ENCODE results near the gene TEKT2. TPM values are rescaled to one million over a fixed set of nuclear protein-coding genes. Genes with fewer than 3 reads are reported as not detected.

Gene TEKT2
- total RNA-seq, 1 donor from 2014 or later, result 3.2 TPM

DNA sequence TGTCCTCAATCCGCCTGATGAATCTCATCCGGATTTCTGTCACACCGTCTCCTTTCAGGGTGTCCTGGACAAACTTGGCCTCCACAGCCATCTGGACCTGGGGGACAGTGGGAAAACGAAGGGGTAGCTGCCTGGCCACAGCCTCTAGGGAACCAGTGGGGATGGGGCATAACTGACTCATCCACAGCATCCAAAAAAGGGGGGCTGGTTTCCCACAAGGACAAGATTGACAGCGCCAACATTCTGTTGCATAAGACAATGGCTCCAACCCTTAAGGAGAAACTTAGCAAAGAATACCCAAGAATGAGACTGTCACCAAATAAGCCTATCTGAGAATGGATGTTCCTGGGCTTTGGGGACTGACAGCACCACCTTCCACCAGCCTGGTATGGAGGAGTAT is 53.3 kb downstream of the TEKT2 start:
- H3K9me3 Mint-ChIP-seq, result no peaks in the 10 kb centered on the region
- peaks cover 9% of the 10 kb centered on the region for H3K36me3 Mint-ChIP-seq
- H3K4me3 Mint-ChIP-seq, result no peak overlapping the region
- no peak for TF ChIP-seq CTCF (IDR thresholded peaks at IDR 0.05; ENCODE audit: unreplicated experiment)
- DNase-seq (ENCODE audit: low spot score in 2 of 2, unreplicated experiment in 2 of 2), result no peak
- no peak overlapping the region for H3K27ac Mint-ChIP-seq
- no peaks in the 10 kb centered on the region for H3K27me3 Mint-ChIP-seq (ENCODE audit: low read depth)
- H3K4me1 Mint-ChIP-seq, result peaks cover 15% of the 10 kb centered on the region

GRCh38 chr1:36137776-36138175 is 53.9 kb downstream of the TEKT2 start:
- no peak overlapping the region for H3K27ac Mint-ChIP-seq

More at GRCh38 chr1:36137776-36138175, 53.9 kb downstream of the TEKT2 start:
- H3K36me3 Mint-ChIP-seq, result peaks cover 9% of the 10 kb centered on the region
- no peak for DNase-seq (ENCODE audit: low spot score in 2 of 2, unreplicated experiment in 2 of 2)
- no peak overlapping the region for H3K4me3 Mint-ChIP-seq
- no peak for TF ChIP-seq CTCF (IDR thresholded peaks at IDR 0.05; ENCODE audit: unreplicated experiment)
- H3K9me3 Mint-ChIP-seq, result no peaks in the 10 kb centered on the region
- H3K27me3 Mint-ChIP-seq (ENCODE audit: low read depth), result no peaks in the 10 kb centered on the region
- H3K4me1 Mint-ChIP-seq, result peaks cover 15% of the 10 kb centered on the region

Other genes starting within 250 kb of the TEKT2 start
- 50.7 to 53.6 TPM (median 52.5 TPM) in 3 replicates for gene AGO1, start 200.9 kb upstream of the TEKT2 start, total RNA-seq
- 48.3 to 52.2 TPM (median 51.7 TPM) in 3 replicates for gene AGO3, start 153.0 kb upstream of the TEKT2 start, total RNA-seq
- gene ADPRS, start 4.8 kb downstream of the TEKT2 start, total RNA-seq, result 31.6 to 33.3 TPM (median 32.6 TPM) in 3 replicates
- gene COL8A2, start 41.1 kb downstream of the TEKT2 start, total RNA-seq, result 9.0 to 10.5 TPM (median 10.4 TPM) in 3 replicates
- gene TRAPPC3, start 65.4 kb downstream of the TEKT2 start, total RNA-seq, result 64.8 to 68.5 TPM (median 68.5 TPM) in 3 replicates
- gene MAP7D1, start 72.1 kb downstream of the TEKT2 start, total RNA-seq, result 97.8 to 103 TPM (median 101 TPM) in 3 replicates
- 117 to 121 TPM (median 119 TPM) in 3 replicates for gene THRAP3, start 140.3 kb downstream of the TEKT2 start, total RNA-seq
- 44.3 to 47.1 TPM (median 47.0 TPM) in 3 replicates for gene SH3D21, start 222.3 kb downstream of the TEKT2 start, total RNA-seq
- gene EVA1B, start 239.6 kb downstream of the TEKT2 start, total RNA-seq, result 78.1 to 80.4 TPM (median 80.4 TPM) in 3 replicates